GM12878 (cell line): Measurements from ENCODE around the gene CCDC15. TPM values are rescaled to one million over a fixed set of nuclear protein-coding genes. Genes with fewer than 3 reads are reported as not detected.

Source experiments
- ATAC-seq: fragments of 200-7000 bp; cut with Tn5 transposase; 3 replicates; pipeline ENCODE4 v1.9.1; 2020; ENCODE audit warnings: mild to moderate bottlenecking, moderate library complexity
- BruUV-seq: library from RNA; stranded (reverse); fragments of 400-500 nt; replicated peaks from 2 replicates; lab custom pipeline; 2021; lab: Mats Ljungman, UMichigan
- CTCF ChIA-PET: fragments of 300-600 bp; sonication (Branson Sonifier 250); formaldehyde crosslinking; extraction: SDS; loops from one replicate; lab custom pipeline; 2021; ENCODE audit warnings: inconsistent platforms; lab: Yijun Ruan, JAX
- POLR2A ChIA-PET: fragments of 350-600 bp; formaldehyde crosslinking; extraction: SDS; loops from one replicate; lab custom pipeline; 2021; ENCODE audit warnings: inconsistent platforms; lab: Charles Lee
- RAD21 ChIA-PET: fragments of 300-600 bp; sonication (Branson Sonifier 250); formaldehyde crosslinking; loops from one replicate; lab custom pipeline; 2023; ENCODE audit warnings: antibody characterized with exemption; ENCODE audit not compliant: unreplicated experiment; lab: Charles Lee
- SMC1A ChIA-PET: fragments of 300-600 bp; sonication (Branson Sonifier 250); formaldehyde crosslinking; loops from one replicate; lab custom pipeline; 2023; ENCODE audit not compliant: unreplicated experiment, uncharacterized antibody; lab: Charles Lee
- DNase-seq: peaks from one replicate; pipeline ENCODE4 v3.0.0-alpha.2; 2011; ENCODE audit warnings: low read depth, low spot score
- FAIRE-seq: peaks from 3 replicates; lab custom pipeline; 2011; peaks lifted over from hg19 to GRCh38; lab: Jason Lieb, UNC
- H2AFZ ChIP-seq: 2 replicates; pipeline ENCODE4 v1.6.0; 2011; ENCODE audit warnings: low read depth, low read length, control low read depth; ENCODE audit not compliant: control insufficient read depth
- H3K27ac ChIP-seq: 2 replicates; pipeline ENCODE4 v1.5.1; 2011; ENCODE audit warnings: control low read depth; ENCODE audit not compliant: control insufficient read depth, insufficient read depth
- H3K27me3 ChIP-seq, 2 experiments: replicated peaks in 1 of 2; 2 replicates each; pipeline versions ENCODE4 v1.6.0 to v1.6.1; 2011; ENCODE audit warnings: low read length in 1 of 2; ENCODE audit not compliant: control insufficient read depth in 2 of 2, insufficient read depth in 2 of 2
- H3K36me3 ChIP-seq, 2 experiments: 2 replicates each; pipeline ENCODE4 v1.5.1; 2011; ENCODE audit warnings: low read length in 1 of 2; ENCODE audit not compliant: control insufficient read depth in 2 of 2, insufficient read depth in 2 of 2
- H3K4me1 ChIP-seq: 2 replicates; pipeline ENCODE4 v1.6.1; 2011; ENCODE audit warnings: mild to moderate bottlenecking, low read length, moderate library complexity, mixed read lengths; ENCODE audit not compliant: control insufficient read depth, insufficient read depth
- H3K4me2 ChIP-seq: 2 replicates; pipeline ENCODE4 v1.6.0; 2011; ENCODE audit warnings: control low read depth; ENCODE audit not compliant: control insufficient read depth, insufficient read depth
- H3K4me3 ChIP-seq: fragments of 200-600 bp; sonication (generic); 2 replicates; pipeline ENCODE4 v1.5.1; 2016
- H3K79me2 ChIP-seq: 2 replicates; pipeline ENCODE4 v1.6.0; 2011; ENCODE audit warnings: low read length; ENCODE audit not compliant: control insufficient read depth, insufficient read depth
- H3K9ac ChIP-seq: 2 replicates; pipeline ENCODE4 v1.8.0; 2011; ENCODE audit warnings: low read length, control low read depth, mixed read lengths; ENCODE audit not compliant: control insufficient read depth, insufficient read depth
- H3K9me3 ChIP-seq: replicated peaks from 3 replicates; pipeline ENCODE4 v1.5.1; 2011; ENCODE audit warnings: mild to moderate bottlenecking, low read length; ENCODE audit not compliant: control insufficient read depth, insufficient read depth
- H4K20me1 ChIP-seq: 2 replicates; pipeline ENCODE4 v1.6.0; 2011; ENCODE audit not compliant: control insufficient read depth, insufficient read depth
- CBX3 ChIP-seq: fragments of 200-600 bp; sonication (generic); IDR thresholded peaks from 2 replicates; pipeline ENCODE4 v1.6.1; 2016; ENCODE audit warnings: low read depth, borderline replicate concordance
- HDAC2 ChIP-seq: fragments of 200-600 bp; sonication (generic); IDR thresholded peaks from 2 replicates; pipeline ENCODE4 v1.6.1; 2017
- MAX ChIP-seq: IDR thresholded peaks from 2 replicates; pipeline ENCODE4 v1.6.1; 2012; ENCODE audit warnings: low read depth, low read length, improper control_type of control experiment
- NFYB ChIP-seq: IDR thresholded peaks from 2 replicates; pipeline ENCODE4 v1.6.1; 2011; ENCODE audit warnings: low read depth, mild to moderate bottlenecking, low read length, improper control_type of control experiment, moderate library complexity; ENCODE audit not compliant: insufficient read depth
- NR2C2 ChIP-seq: IDR thresholded peaks from 2 replicates; pipeline ENCODE4 v1.6.1; 2011; ENCODE audit warnings: borderline replicate concordance, low read depth; ENCODE audit not compliant: control insufficient read depth, insufficient read length
- WGBS: methylation state at CpG from one replicate; pipeline ENCODE4 v1.1.6; 2016; ENCODE audit warnings: low lambda C conversion rate; ENCODE audit not compliant: insufficient replicate concordance, insufficient coverage; ENCODE audit errors: missing lambda C conversion rate; 5-methylcytosine and 5-hydroxymethylcytosine counted together
- in situ Hi-C: fragments of 300-500 bp; cut with MboI; formaldehyde crosslinking; loops from 9 replicates; pipeline ENCODE4 v1.14.3; 2018; ENCODE audit warnings: mixed read lengths
- intact Hi-C: fragments of 100-400 bp; cut with micrococcal nuclease; formaldehyde crosslinking; loops from one replicate; pipeline ENCODE4 v1.14.2; 2022; ENCODE audit not compliant: unreplicated experiment
- polyA plus RNA-seq, 11 experiments: library from polyadenylated mRNA; depleted of rRNA in 4 of 11; unstranded in 6 of 11; stranded (reverse) in 5 of 11; fragments of >200 nt; fragmentation: Nextera tagmentation in 4 of 11; fragmentation: Illumina TruSeq in 1 of 11; extraction: Ambion mirVana in 4 of 11; extraction: Trizol in 1 of 11; gene quantifications; 1 replicate in 1 of 11; 2 replicates in 10 of 11; pipeline versions ENCODE4 v1.2.1 to v1.2.3, GENCODE V29; 2011 to 2016; ENCODE audit warnings: inconsistent platforms in 2 of 11, missing spikeins in 2 of 11, low read depth in 1 of 11
- total RNA-seq, 4 experiments: library from RNA; depleted of rRNA in 3 of 4; stranded (reverse); fragments of >200 nt in 3 of 4; fragmentation: Illumina TruSeq in 1 of 4; extraction: Trizol in 1 of 4; gene quantifications; 2 replicates each; pipeline versions ENCODE4 v1.2.1 to v1.2.3, GENCODE V29; 2013 to 2021
- TF ChIP-seq, protein P1 (sequence below): fragments of 450-650 bp; IDR thresholded peaks from 2 replicates; pipeline ENCODE4 v1.6.1; 2017; ENCODE audit warnings: antibody characterized with exemption, mild to moderate bottlenecking, moderate library complexity
- TF ChIP-seq, protein P2 (sequence below): IDR thresholded peaks from 2 replicates; pipeline ENCODE4 v1.6.1; 2011; ENCODE audit warnings: low read depth, mild to moderate bottlenecking, low read length, moderate library complexity, borderline replicate concordance; ENCODE audit errors: extremely low read depth

CCDC15 gene
- total and polyA plus RNA-seq, 10 of the 15 experiments (the other 5 are each of a cell fraction or from before 2014, with no cell fraction given): 2.0 to 5.3 (median 3.3) TPM

DNA sequence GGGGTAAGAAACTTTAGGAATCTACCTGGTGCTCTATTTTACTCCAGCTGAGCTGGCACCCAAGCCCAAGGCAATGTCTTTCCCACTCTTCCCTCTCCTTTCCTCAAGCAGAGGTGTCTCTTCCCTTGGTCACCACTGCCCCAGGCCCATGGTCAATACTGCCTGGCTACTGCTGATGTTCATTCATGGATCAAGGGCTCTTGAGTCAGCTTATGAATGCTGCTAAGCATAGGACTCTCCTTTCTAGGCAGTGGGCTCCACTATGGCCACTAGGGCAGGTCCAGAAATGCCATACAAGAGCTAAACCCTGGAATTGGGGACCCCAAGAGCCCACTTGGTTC lies 37.7 kb upstream of the CCDC15 start (continued):
- TF ChIP-seq MAX (no peak), NFYB (no peak), NR2C2 (no peak)

DNA sequence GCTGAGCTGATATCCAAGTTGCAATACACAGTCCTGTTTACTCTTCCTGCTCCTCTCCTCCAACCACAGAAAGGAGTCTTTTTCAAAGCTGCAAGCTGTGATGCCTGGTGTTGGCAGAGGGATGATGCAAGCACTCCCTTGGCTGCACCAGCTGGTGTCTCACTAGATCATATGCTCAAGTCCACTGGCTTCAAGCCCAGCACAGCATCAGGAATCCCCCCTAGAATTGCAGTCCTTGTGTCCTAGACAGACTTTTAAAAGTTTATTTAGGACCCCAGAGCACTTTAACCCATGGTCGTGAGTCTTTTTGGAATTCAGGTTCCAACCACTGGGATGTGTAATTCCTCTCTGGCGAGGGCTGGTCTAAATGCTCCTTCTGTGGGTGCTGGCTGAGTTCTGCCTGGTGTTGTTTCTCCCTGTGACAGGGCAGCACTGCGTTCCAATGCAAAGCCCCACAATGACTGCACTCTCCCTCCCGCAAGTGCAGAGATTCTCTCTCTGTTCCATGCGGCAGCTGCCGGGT lies 36.8 kb upstream of the CCDC15 start:
- Histone ChIP-seq H3K9me3 (peaks cover 2% of the 10 kb centered on the region; the same call in 2 of the 3 replicates), H3K4me3 (no peak overlapping the region), H3K36me3 (no peaks in the 10 kb centered on the region), H3K79me2 (no peaks in the 10 kb centered on the region), H3K27me3 (peaks cover 0 to 2% of the 10 kb centered on the region in 2 experiments; a peak in 1 of 4 replicates), H2AFZ (no peak overlapping the region), H3K4me2 (no peak overlapping the region), H3K9ac (no peak overlapping the region), H4K20me1 (no peaks in the 10 kb centered on the region), H3K4me1 (no peaks in the 10 kb centered on the region), H3K27ac (no peak overlapping the region)
- ChIA-PET POLR2A (no interaction called here), CTCF (no interaction called here), RAD21 (no interaction called here), SMC1A (interaction anchor here (0.6 kb wide), 1 partner anchor 42 kb away, joined by 3 read pairs; no protein-coding TSS in a partner anchor)
- no peak for DNase-seq
- no peak for ATAC-seq
- in situ Hi-C loops: no loop called here
- 61% methylated on average over 6 of the region's 6 CpGs for WGBS
- no peak for TF ChIP-seq CBX3
- TF ChIP-seq, protein P1, sequence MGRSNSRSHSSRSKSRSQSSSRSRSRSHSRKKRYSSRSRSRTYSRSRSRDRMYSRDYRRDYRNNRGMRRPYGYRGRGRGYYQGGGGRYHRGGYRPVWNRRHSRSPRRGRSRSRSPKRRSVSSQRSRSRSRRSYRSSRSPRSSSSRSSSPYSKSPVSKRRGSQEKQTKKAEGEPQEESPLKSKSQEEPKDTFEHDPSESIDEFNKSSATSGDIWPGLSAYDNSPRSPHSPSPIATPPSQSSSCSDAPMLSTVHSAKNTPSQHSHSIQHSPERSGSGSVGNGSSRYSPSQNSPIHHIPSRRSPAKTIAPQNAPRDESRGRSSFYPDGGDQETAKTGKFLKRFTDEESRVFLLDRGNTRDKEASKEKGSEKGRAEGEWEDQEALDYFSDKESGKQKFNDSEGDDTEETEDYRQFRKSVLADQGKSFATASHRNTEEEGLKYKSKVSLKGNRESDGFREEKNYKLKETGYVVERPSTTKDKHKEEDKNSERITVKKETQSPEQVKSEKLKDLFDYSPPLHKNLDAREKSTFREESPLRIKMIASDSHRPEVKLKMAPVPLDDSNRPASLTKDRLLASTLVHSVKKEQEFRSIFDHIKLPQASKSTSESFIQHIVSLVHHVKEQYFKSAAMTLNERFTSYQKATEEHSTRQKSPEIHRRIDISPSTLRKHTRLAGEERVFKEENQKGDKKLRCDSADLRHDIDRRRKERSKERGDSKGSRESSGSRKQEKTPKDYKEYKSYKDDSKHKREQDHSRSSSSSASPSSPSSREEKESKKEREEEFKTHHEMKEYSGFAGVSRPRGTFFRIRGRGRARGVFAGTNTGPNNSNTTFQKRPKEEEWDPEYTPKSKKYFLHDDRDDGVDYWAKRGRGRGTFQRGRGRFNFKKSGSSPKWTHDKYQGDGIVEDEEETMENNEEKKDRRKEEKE: no peak
- TF ChIP-seq, protein P2, sequence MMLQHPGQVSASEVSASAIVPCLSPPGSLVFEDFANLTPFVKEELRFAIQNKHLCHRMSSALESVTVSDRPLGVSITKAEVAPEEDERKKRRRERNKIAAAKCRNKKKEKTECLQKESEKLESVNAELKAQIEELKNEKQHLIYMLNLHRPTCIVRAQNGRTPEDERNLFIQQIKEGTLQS: no peak
- TF ChIP-seq HDAC2: no peak
- no peak for FAIRE-seq
- no TSS peak for BruUV-seq
- intact Hi-C loops: no loop called here
